ENCODE measurements around the gene MICAL2. TPM values are rescaled to one million over a fixed set of nuclear protein-coding genes. Genes with fewer than 3 reads are reported as not detected.

The MICAL2 gene
- total RNA-seq, 1 experiment from 2014 or later = 153 TPM

GRCh38 chr11:12077535-12078280 lies 32.7 kb upstream of the MICAL2 start:
- DNase-seq (ENCODE audit: low spot score) = no peak

- DNase-seq (ENCODE audit: low spot score) = no peak
Measured at GRCh38 chr11:12079726-12080556, 30.4 kb upstream of the MICAL2 start.

DNA sequence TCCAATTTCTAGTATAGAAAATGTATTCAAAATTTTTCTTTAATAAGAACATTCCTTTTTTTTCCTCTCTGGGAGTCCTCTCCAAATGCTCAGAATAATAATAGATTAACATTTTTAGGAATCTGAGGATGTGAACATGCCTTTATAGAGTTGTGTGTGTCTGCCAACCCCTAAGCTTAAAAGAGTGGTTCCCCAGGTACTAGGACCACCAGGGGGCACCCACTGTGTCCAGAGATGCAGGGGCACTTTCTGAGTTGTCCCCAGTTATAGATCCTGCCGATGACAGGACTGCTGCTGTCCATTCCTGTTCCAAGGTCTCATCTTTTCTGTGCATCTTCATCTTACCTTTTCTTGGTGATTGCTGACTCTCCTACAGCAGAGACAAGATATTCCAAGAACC lies 27.0 kb upstream of the MICAL2 start:
- DNase-seq (ENCODE audit: low spot score) = no peak

- DNase-seq (ENCODE audit: low spot score) = no peak
Measured at GRCh38 chr11:12084256-12084655, 26.1 kb upstream of the MICAL2 start.

DNA sequence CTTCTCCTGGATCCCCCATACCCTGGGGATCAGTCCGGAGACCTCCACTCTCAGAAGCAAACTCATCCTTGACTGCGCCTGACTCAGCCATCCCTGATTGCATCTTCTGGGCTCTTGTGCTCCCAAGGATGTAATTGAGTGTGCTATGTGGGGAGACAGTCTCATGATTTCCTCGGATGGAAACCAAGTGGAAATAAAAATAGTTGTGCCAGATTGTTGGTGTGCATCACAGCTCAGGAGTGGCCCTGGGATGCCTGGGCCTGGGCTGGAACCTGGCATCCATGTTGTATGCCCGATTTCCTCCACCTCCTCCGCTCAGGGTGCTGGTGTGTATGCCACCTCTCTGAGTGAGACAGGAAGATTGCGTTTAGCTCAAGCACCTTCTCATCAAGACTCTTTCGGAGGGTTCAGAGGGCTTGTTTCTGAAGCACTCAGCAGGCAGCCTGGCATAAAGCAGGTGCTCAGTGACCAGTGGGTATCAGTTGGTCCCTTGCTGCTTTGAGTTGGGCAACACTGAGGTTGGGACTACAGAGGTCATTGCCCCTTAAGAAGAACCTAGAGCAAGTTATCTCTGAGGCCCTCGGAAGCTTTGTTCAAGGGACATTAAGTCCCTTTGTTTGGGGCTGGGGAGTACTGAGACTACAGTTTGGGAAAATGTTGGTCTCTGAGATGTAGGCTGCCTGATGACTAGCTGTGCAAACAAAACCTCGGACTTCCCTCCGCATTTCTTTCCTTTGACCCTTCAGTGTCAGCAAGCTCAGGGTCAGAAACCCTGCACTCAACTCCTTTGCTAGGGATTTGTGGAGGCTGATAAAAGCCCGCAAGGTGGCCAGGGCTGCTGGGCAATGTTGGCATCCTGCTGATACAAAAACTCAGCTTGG lies 24.8 kb upstream of the MICAL2 start:
- no peak for DNase-seq (ENCODE audit: low spot score)

- DNase-seq (ENCODE audit: low spot score) = peak; percentile 66
Measured at GRCh38 chr11:12086271-12087074, 23.9 kb upstream of the MICAL2 start.

- peak; percentile 64 for DNase-seq (ENCODE audit: low spot score)
Measured at GRCh38 chr11:12087075-12088004, 23.1 kb upstream of the MICAL2 start.

GRCh38 chr11:12088047-12088481 lies 22.3 kb upstream of the MICAL2 start:
- peak; percentile 47 for DNase-seq (ENCODE audit: low spot score)

DNA sequence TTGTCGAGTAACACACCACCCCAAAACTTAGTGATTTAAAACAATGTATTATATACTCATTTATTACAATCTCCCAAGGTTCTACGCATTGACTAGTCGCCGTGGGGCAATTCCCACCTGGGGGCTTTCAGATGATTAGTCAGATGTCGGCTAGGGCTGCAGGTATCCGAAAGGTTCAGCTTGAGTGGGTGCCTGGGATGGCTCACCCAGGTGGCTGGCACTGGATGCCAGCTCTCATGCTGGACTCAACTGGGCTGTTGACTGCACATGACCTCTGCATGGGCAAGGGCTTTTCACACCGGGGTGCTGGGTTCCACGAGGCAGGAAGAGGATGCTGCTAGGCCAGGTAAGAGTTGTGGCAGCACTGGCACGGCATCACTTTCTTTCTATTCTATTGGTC lies 21.9 kb upstream of the MICAL2 start:
- DNase-seq (ENCODE audit: low spot score) = no peak

- DNase-seq (ENCODE audit: low spot score) = no peak
Measured at GRCh38 chr11:12089041-12089440, 21.3 kb upstream of the MICAL2 start.

DNA sequence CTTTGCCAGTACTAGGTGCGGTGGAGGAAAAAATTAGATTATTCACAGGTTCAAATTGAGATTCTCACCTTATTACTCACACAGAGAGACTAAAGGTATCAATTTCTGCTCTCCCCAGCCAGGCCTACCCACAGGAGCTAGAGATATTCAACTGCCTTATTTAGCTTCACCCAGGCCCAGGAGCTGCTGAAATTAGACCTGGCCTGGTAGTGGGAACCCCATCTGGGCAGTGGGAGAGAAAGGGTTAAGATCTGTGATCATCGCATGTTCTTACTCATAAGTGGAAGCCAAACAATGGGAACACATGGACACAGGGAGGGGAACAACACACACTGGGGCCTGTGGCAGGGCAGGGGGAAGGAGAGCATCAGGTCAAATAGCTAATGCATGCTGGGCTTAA lies 20.9 kb upstream of the MICAL2 start:
- DNase-seq (ENCODE audit: low spot score) = no peak

DNA sequence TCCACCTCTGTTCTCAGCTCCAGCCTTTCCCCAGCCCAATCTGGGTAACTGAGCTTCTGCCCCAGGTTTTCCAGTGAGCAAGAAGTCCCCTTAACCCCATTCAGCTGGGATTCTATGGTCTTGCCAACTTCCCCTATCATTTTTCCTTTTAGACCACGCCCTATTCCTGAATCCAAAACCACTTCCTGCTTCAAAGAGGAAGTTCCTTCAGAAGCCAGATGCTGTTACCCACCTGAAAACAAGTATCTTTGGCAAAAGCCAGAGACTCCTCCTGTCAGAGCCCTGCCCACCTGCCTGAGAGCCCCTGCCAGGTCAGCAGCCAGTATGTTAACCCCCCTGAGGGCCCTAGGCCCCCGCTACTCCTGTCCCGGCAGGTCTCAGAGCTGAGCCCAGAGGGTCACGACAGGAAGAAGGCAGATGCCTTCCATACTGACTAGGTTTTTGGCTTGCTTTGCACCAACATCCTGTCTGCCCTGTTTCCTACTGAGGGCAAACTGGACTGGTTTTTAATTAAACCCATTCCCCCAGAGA lies 20.3 kb upstream of the MICAL2 start:
- peak; percentile 71 for DNase-seq (ENCODE audit: low spot score)

DNA sequence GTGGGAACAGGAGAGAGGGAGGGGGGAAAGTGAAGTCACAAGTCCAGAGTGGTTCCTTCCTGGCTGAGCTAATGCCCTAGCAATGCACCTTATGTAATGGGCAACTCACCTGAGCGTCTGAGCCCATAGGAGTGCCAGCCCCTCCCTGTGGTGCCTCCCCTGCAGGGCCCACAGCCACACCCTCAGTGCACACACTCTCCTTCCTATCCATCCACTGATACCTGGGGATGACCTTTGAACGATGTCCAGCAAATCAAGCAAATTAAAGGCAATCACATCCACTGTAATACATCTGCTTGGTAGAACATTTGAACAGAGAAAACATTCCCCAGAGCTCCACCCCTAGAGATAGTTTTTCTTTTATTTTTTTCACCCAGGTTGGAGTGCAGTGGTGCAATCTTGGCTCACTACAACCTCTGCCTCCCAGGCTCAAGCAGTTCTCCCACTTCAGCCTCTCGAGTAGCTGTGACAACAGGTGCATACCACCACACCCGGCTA lies 19.6 kb upstream of the MICAL2 start:
- DNase-seq (ENCODE audit: low spot score) = peak; percentile 83

GRCh38 chr11:12091956-12092558 lies 18.3 kb upstream of the MICAL2 start:
- no peak for DNase-seq (ENCODE audit: low spot score)

- DNase-seq (ENCODE audit: low spot score) = no peak
Measured at GRCh38 chr11:12092714-12093113, 17.7 kb upstream of the MICAL2 start.

DNA sequence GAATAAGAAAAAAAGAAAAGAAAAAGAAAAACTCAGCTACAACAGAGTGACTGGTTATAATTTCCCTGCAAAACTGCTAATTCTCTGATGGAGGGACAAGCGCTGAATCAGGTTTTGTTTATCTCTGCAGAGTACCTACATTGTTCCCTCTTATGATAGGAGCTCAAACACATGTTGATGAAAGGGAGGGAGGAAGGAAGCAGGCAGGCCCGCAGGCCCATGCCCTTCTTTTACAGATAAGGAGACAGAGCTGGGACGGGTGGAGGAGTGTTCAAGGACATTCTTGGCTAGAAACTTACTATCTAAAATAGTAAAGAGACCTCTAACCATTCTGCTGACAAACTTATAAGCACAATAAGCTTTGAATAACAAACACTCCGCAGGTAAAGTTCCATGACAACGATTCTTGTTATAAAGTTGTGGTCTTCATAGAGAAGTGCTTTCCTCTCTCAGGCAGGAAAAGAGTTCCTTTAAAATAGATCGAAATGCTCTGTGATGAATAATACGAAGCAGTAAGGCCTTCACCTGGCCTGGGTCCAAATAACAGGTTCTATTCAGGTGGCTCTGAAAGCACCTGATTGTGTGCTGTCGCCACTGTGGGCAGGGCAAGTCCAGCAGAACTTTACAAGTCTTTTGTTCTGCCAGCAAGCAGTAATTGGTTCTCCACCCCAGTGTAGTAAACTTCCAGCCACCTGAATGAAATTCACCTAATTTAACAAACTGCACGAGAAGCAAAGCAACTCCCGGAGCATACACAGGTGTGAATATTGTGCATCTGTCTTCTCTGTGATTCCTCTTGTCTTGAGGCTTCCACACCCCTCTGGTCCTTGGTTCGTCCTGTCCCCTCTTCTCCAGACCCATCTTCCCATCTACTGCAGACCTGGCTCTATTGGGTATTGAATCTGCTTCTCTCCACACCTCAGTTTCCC lies 15.3 kb upstream of the MICAL2 start:
- DNase-seq (ENCODE audit: low spot score) = peak; percentile 80

GRCh38 chr11:12097219-12097618 lies 13.2 kb upstream of the MICAL2 start:
- no peak for DNase-seq (ENCODE audit: low spot score)

GRCh38 chr11:12098601-12099000 lies 11.8 kb upstream of the MICAL2 start:
- no peak for DNase-seq (ENCODE audit: low spot score)

All from HT-29 (cell line).